MV-4-11 (cell line): ENCODE measurements around the gene MYH6.

ENCODE experiments used
- DNase-seq: peaks from one replicate; lab custom pipeline; 2025; lab: John Stamatoyannopoulos, UW

The MYH6 gene

DNA sequence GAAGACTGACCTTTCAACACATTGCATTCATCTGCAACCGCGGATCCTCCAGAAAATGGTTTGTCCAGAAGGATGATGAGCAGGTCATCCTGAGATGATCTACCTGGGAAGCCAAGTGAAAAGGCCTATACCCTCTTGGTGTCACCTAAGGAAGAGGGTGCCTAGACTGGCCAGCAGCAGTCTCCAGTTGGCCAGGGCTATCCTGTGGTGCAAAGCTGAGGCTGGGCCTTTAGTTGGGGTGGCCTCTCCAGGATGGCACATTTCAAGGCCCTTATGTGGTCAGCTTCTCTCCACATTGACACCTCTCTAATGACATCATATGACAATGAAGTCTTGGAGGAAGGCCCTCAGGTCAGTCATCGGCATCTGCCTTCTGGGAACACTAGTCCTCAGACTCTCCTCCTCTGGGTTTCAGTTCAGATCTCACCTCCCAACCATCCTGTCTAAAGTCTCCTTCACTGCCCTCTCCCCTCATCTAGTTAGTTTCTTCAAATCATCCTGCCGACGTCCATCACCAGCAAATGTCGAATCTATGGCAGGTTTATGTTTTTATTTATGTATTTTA, 52.1 kb downstream of the MYH6 start:
- DNase-seq, result no peak

DNA sequence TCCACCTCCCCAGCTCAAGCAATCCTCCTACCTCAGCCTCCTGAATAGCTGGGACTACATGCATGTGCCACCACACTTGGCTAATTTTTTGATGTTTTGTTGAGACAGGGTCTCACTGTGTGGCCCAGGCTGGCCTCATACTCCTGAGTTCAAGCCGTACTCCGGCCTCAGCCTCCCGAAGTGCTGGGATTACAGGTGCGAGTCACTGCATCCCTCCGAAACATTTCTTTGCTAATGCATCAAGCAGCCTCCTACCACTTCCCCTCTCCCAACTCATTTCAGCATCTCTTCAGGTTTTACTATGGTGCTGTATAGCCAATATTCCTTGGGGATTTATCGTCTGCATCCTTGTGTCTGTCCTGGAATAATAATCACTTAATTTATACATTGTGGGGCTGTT, 53.1 kb downstream of the MYH6 start:
- DNase-seq, result no peak

DNA sequence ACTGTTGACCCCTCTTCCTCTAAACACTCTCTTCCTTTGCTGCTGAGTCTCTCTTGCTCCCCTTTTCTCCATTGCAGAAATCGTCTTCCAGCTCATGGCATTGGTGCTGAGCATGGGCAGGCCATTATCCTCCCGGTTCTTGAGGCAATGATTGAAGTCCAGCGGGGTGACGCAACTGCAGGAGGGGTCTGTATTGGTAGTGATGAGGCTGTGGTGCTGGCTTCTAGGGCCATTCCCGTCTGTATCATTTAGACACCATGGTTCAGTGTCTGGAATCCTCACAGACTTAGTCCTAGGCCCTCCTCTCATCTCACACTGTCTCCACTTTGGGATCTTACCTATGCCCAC, 54.7 kb downstream of the MYH6 start:
- DNase-seq, result no peak

DNA sequence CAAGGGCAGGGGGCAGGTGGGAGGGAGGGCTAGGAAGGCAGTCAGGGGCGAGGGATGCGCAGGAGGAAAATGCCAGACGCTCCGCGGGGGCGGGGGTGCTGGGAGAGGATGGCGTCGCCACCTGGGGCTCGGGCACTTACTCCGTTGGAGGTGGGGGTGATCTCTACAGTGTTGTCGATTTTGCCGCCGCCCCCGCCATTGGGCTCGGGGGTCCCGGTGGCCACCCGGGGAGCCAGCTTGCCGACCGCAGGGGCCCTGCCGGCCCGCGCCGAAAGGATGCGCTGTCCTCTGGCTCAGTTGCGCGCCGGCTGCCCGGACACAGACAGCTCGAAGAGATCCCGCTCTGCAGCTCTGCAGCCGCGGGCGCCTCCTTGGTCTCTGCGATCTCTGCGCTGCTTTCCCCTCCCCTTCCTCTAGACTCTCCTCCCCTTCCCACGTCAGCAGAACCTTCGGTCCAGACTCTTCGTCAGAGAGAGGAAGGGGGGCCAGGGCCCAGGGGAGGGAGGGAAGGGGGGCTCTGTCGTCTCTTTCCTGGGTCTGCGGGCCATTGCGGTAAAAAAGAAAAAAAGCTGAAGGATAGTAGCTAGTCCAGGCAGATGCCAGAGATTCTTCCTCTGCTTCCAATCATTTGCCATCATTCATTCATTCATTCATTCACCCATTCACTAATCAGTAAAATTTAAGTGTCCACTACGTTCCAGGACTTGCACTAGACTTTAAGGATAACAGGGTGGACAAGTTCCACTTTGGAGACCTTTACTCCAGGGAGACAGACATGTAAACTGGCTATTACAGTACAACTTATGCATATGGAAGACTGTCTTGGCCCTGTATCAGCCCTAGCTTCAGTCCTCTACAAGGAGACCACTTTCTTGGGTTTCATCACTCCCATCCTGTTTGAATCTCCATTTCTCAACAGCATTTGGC, 55.3 kb downstream of the MYH6 start, which contains the start of gene SLC22A17:
TSS of gene SLC22A17 (minus strand) at position 382 of the 927 bp plus-strand sequence.
- DNase-seq, result no peak

DNA sequence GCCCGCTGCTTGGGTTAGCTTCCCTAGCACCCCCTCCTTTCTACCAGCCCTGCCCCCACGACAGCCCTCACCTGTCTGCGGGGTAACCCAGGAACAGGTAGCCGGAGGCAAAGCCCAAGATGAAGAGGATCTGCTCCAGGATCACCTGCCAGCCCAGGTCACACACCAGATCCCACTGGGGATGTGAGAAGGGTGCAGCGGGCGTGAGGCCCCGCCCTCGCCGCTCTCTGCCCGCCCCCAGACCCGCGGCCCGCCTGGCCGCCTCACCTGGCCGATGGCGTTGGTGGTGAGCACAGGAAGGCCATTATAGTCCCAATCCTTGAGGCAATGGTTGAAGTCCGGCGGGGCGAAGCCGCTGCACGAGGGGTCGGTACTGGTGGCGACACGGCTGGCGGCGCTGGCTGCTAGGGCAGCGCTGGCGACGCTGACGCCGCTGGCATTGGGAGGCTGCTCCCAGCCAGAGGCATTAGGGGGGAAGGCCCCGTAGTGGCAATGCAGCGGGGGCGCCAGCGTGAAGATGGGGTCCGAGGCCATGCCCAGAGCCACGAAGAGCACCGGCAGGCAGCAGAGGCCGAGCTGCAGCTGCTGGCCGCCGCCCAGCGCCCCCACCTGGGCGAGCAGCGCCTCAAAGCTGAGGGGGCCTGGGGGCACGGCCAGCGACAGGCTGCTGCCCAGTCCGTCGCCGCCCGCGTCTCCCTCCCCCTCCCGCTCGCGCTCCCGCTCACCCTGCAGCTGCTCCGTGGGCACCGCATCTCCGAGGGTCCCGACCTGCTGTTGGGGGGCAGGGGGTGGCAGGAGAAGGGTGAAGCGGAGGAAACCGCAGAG, 56.2 kb downstream of the MYH6 start:
- no peak for DNase-seq

DNA sequence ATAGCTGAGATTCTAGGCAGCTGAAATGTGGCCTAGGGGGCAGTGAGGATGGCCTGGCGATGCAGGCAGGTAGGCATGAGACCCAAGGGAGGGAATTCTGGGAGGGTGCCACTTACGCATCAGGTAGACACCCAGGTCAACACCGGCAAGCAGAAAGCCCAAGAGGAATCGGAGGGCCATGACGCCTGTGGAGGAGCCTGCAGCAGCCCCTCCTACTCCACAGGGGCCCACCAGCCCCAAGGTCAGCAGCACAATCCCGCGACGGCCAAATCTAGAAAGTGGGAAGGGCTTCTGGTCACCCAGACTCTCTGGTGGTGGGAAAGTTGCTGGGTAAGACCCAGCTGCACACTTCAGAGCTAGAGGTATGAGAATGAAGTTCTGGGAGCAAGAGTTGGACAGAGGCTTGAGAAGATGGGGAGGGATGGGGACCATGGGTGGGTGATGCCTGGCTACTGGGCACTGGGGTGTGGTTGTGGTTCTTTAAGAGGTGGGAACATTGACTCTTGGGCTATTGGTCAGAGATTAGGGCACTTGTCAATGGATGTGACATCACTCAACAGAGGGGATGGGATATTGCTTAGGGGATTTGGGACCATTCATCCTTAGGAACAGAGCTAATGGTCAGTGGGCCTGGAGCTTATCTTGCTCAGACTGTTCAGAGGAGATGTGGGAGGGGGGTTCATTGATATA, 58.8 kb downstream of the MYH6 start:
- DNase-seq, result no peak

DNA sequence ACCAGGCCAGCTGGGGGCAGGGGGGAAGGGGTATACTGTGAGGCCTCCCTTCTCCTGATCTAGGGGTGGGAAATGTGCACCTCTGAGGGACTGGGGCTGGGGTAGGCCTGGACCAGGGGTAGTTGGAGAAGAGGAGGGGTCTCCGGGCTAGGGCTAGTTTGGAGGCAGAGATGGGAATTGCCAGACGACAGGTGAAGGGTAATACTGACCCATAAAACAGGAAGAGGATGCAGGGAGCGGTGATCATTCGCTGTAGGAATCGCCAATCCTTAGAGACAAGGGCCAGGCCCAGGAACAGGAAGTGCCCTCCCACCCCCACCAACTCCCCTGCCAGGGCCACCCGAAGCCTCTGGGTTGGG, 59.8 kb downstream of the MYH6 start:
- DNase-seq, result no peak

DNA sequence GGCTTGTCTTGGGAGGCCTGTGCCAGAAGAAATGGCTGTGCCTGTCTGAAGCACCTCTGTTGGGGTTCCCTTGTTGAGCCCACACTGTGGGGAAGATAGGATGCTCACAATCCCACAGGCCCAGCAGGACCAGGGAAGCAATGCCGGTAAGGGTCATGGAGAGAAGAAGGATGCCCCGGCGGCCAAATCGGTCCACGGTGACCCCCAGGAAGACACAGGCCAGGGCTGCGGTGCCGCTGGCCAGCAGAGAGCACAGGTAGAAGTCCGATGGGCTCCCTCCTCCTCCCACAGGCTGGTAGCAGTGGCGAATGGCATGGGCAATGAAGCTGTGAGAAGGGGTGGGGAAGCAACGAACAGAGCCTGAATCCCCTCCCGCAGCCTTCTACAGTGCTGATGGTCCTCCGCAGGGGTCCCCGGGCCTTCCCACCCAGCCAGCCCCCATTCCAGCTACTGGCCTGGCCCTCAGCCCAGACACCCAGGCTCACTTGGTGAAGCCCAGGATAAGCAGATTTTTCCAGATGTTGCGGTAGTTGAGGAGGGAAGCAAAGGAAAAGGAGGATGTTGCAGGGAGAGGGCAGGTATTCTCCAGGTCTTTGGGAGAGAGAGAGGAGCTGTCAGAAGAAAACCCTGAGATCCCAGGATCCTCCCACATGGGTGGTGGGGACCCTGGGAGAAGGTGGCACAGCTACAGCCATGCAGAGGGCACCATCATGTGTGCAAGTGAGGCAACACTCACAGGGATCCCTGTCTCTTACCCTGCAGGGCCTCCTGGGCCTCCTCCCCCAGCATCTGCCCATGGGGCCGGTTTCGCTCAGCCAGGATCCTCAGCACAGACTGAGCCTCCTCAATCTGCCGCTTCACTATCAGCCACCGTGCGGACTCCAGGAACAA, 60.4 kb downstream of the MYH6 start:
- DNase-seq, result no peak

DNA sequence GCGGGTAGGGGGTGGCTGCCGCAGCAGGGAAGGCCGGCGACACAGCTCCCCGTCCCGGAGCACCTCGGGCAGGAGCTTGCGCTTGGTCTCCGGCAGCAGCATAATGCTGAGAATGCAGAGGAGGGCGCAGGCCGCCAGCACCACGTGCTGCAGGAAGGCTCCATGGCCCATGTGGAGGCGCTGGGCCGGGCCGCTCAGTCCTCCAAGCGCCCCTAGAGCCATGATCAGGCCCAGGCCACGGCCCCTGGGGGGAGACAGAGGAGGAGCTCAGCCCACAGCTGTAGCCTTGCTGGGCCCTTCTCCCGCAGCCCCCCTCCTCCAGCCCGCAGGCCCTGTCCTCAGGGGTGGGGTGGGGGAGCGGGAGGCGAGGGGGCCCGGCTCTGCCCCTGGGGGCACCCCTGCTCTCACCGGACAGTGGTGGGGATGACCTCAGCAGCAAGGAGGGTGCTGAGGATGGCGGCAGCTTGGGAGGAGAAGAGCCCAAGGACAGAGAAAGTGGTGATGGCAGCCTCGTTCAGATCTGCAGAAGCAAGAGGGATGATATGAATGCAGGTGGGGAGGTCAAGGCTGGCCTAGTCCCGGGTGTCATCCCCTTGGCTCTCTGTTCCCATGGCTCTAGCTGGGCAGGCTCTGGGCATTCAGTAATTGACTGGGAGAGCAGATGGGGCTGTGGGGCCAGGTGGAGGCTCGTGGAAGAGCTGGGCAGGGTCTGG, 61.2 kb downstream of the MYH6 start:
- DNase-seq, result no peak

DNA sequence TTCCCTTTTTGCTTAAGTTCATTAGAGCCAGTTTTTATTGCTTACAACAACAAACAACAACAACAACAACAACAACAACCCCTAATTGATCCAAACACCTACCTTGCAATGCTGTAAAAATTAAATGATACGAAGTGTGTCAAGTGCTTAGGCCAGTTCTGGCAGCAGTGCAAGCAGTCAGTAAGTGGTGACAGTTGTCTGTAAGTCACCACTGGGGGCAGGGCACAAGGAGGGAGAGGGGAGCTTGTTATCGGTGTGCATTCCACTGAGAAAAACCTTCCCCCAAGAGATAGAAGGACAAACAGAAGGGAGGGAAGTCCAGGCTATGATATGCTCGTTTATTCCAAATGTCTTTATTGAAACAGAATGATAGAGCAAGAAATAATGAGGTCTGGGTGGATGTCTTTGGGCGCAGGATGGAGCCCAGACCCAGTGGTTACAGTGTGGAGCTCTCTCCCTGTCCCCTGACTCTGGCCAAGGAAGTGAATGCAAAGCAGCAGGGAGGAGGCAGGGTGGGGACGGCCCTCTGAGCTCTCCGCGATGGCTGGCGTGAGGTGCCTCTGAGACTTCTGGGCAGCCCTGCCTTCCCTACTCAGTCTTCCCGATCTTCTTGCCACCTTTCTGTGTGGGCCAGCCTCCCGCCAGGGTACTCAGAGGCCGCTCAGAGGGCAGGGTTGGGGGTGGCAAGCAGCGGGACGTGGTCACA, 61.9 kb downstream of the MYH6 start:
- no peak for DNase-seq

DNA sequence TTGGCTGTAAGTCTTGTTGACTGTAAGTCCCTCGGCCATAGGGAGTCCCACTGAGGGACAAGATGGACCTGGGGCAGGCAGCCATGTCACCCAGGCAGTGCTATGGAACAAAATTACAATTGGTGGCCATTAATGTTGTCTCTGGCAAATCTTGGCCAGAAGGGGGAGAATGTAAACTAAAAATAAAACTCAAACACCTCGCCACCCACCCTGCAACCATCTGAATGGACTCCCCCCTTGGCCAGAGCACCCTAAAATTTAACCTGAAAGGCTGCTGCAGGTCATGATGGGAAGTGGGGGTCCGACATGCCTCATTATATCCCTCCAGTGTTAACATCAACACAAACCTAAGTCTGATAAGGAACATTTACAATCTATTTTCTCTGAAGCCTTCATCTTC, 63.6 kb downstream of the MYH6 start:
- no peak for DNase-seq

DNA sequence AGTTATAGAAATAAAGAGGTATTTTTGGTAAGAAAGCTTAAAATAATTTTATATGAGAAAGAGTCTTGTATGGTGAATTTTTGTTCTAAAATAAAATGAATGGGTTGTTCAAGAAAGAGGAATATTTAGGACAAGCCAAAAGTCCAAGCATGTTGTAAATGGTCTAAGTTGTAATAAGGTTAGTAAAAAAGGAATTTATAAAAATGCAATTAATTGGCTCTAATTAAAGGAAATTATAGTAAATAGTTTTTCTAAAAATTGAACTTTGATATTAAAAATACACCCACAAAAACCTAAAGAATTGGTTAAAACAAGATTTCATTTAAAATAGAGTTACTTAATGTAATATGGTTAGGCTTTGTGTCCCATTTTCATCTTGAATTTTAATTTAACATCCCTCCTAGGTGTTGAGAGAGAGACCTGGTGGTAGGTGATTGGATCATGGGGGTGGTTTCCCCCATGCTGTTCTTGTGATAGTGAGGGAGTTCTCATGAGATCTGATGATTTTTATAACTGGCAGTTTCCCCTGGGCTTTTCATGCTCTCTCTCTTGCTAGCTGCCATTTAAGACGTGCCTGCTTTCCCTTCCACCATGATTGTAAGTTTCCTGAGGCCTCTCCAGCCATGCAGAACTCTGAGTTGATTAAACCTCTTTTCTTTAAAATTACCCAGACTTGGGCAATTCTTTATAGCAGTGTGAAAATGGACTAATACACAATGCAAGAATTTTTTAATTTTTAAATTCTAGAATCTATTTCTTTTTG, 68.4 kb downstream of the MYH6 start:
- no peak for DNase-seq

DNA sequence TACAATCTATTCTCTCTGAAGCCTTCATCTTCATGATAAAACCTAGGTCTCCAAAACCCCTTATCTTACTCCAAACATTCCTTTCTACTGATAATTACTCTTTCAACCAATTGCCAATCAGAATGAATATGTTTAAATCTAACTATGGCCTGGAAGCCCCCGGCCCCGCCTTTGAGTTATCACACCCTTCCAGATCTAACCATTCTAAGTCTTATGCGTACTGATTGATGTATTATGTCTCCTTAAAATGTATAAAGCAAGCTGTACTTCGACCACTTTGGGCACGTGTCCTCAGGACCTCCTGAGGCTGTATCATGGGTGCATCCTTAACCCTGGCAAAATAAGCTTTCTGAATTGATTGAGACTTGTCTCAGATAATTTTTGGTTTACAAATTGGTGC, 72.5 kb downstream of the MYH6 start:
- no peak for DNase-seq
